HUES6 (cell line): Measurements from ENCODE around the gene ARHGEF7.

ENCODE experiments used
- H3K27ac ChIP-seq: 2 replicates; pipeline ENCODE4 v1.7.0; 2013; ENCODE audit warnings: low read depth, mild to moderate bottlenecking, low read length, inconsistent platforms
- H3K27me3 ChIP-seq: 2 replicates; pipeline ENCODE4 v1.6.1; 2013; ENCODE audit warnings: low read length; ENCODE audit not compliant: control insufficient read depth, insufficient read depth
- H3K36me3 ChIP-seq: 2 replicates; pipeline ENCODE4 v1.6.1; 2013; ENCODE audit warnings: low read length; ENCODE audit not compliant: control insufficient read depth, insufficient read depth
- H3K4me1 ChIP-seq: 2 replicates; pipeline ENCODE4 v1.6.1; 2013; ENCODE audit warnings: low read length; ENCODE audit not compliant: control insufficient read depth, insufficient read depth
- H3K4me3 ChIP-seq: 2 replicates; pipeline ENCODE4 v1.5.1; 2013; ENCODE audit warnings: low read depth, low read length
- H3K9ac ChIP-seq: one replicate; pipeline ENCODE4 v1.6.1; 2013; ENCODE audit warnings: mild to moderate bottlenecking, low read length
- H3K9me3 ChIP-seq: 2 replicates; pipeline ENCODE4 v1.6.1; 2013; ENCODE audit warnings: low read depth, low read length; ENCODE audit not compliant: control insufficient read depth, insufficient read depth

Gene ARHGEF7

GRCh38 chr13:111267784-111268183, 152.7 kb downstream of the ARHGEF7 start:
- Histone ChIP-seq H3K9ac (no peak overlapping the region), H3K36me3 (peaks cover 42% of the 10 kb centered on the region), H3K27me3 (no peaks in the 10 kb centered on the region), H3K4me1 (no peaks in the 10 kb centered on the region), H3K4me3 (no peak overlapping the region), H3K9me3 (no peaks in the 10 kb centered on the region), H3K27ac (no peak overlapping the region)

- Histone ChIP-seq H3K9ac (no peak overlapping the region), H3K9me3 (no peaks in the 10 kb centered on the region), H3K27me3 (no peaks in the 10 kb centered on the region), H3K4me1 (no peaks in the 10 kb centered on the region), H3K27ac (no peak overlapping the region), H3K36me3 (peaks cover 60% of the 10 kb centered on the region), H3K4me3 (no peak overlapping the region)
Measured at GRCh38 chr13:111269508-111269907, 154.4 kb downstream of the ARHGEF7 start.

GRCh38 chr13:111270126-111270525, 155.0 kb downstream of the ARHGEF7 start:
- H3K4me1 ChIP-seq, result no peaks in the 10 kb centered on the region
- H3K9ac ChIP-seq, result no peak overlapping the region
- peaks cover 64% of the 10 kb centered on the region for H3K36me3 ChIP-seq
- no peaks in the 10 kb centered on the region for H3K9me3 ChIP-seq
- H3K27ac ChIP-seq, result no peak overlapping the region
- no peak overlapping the region for H3K4me3 ChIP-seq
- H3K27me3 ChIP-seq, result no peaks in the 10 kb centered on the region

- Histone ChIP-seq H3K36me3 (peaks cover 73% of the 10 kb centered on the region), H3K4me3 (no peak overlapping the region), H3K9me3 (no peaks in the 10 kb centered on the region), H3K27me3 (no peaks in the 10 kb centered on the region), H3K4me1 (no peaks in the 10 kb centered on the region), H3K27ac (no peak overlapping the region), H3K9ac (no peak overlapping the region)
Measured at GRCh38 chr13:111270765-111271698, 155.9 kb downstream of the ARHGEF7 start.

GRCh38 chr13:111272117-111272516, 157.0 kb downstream of the ARHGEF7 start:
- no peaks in the 10 kb centered on the region for H3K27me3 ChIP-seq
- H3K9ac ChIP-seq, result no peak overlapping the region
- H3K9me3 ChIP-seq, result no peaks in the 10 kb centered on the region
- no peaks in the 10 kb centered on the region for H3K4me1 ChIP-seq
- H3K27ac ChIP-seq, result no peak overlapping the region
- peaks cover 81% of the 10 kb centered on the region for H3K36me3 ChIP-seq
- no peak overlapping the region for H3K4me3 ChIP-seq

- Histone ChIP-seq H3K27ac (no peak overlapping the region), H3K9me3 (no peaks in the 10 kb centered on the region), H3K4me1 (no peaks in the 10 kb centered on the region), H3K4me3 (no peak overlapping the region), H3K36me3 (peaks cover 89% of the 10 kb centered on the region), H3K27me3 (no peaks in the 10 kb centered on the region), H3K9ac (no peak overlapping the region)
Measured at GRCh38 chr13:111275382-111275781, 160.3 kb downstream of the ARHGEF7 start.

GRCh38 chr13:111275995-111276618, 161.0 kb downstream of the ARHGEF7 start:
- no peak overlapping the region for H3K27ac ChIP-seq
- no peaks in the 10 kb centered on the region for H3K27me3 ChIP-seq
- peaks cover 89% of the 10 kb centered on the region for H3K36me3 ChIP-seq
- no peak overlapping the region for H3K9ac ChIP-seq
- no peaks in the 10 kb centered on the region for H3K9me3 ChIP-seq
- no peaks in the 10 kb centered on the region for H3K4me1 ChIP-seq
- H3K4me3 ChIP-seq, result no peak overlapping the region

- Histone ChIP-seq H3K9ac (no peak overlapping the region), H3K36me3 (peaks cover 93% of the 10 kb centered on the region), H3K4me1 (no peaks in the 10 kb centered on the region), H3K4me3 (no peak overlapping the region), H3K27me3 (no peaks in the 10 kb centered on the region), H3K27ac (no peak overlapping the region), H3K9me3 (no peaks in the 10 kb centered on the region)
Measured at GRCh38 chr13:111278258-111278657, 163.1 kb downstream of the ARHGEF7 start.

- H3K27me3 ChIP-seq, result no peaks in the 10 kb centered on the region
- H3K27ac ChIP-seq, result no peak overlapping the region
- H3K36me3 ChIP-seq, result peaks cover 93% of the 10 kb centered on the region
- H3K9ac ChIP-seq, result no peak overlapping the region
- no peak overlapping the region for H3K4me3 ChIP-seq
- H3K4me1 ChIP-seq, result no peaks in the 10 kb centered on the region
- no peaks in the 10 kb centered on the region for H3K9me3 ChIP-seq
Measured at GRCh38 chr13:111278743-111279652, 163.9 kb downstream of the ARHGEF7 start.

- no peaks in the 10 kb centered on the region for H3K4me1 ChIP-seq
Measured at GRCh38 chr13:111280226-111280625, 165.1 kb downstream of the ARHGEF7 start.

More at GRCh38 chr13:111280226-111280625, 165.1 kb downstream of the ARHGEF7 start:
- H3K36me3 ChIP-seq, result peaks cover 94% of the 10 kb centered on the region
- no peaks in the 10 kb centered on the region for H3K9me3 ChIP-seq
- H3K9ac ChIP-seq, result no peak overlapping the region
- no peaks in the 10 kb centered on the region for H3K27me3 ChIP-seq
- no peak overlapping the region for H3K4me3 ChIP-seq
- no peak overlapping the region for H3K27ac ChIP-seq
